Osteocyte (in vitro differentiated cells): ENCODE data around the gene ERICH6B. TPM values are rescaled to one million over a fixed set of nuclear protein-coding genes. Genes with fewer than 3 reads are reported as not detected.

Experiments used
- DNase-seq: peaks from one replicate; pipeline ENCODE4 v3.0.0; 2021; ENCODE audit warnings: mixed read lengths; ENCODE audit not compliant: unreplicated experiment; ENCODE audit errors: extremely low spot score
- H3K27ac Mint-ChIP-seq: one replicate; pipeline ENCODE4 v1.8.0; 2021; ENCODE audit warnings: mild to moderate bottlenecking, mixed read lengths; ENCODE audit not compliant: unreplicated experiment
- H3K27me3 Mint-ChIP-seq: one replicate; pipeline ENCODE4 v1.8.0; 2021; ENCODE audit warnings: mixed read lengths; ENCODE audit not compliant: unreplicated experiment
- H3K36me3 Mint-ChIP-seq: one replicate; pipeline ENCODE4 v1.8.0; 2021; ENCODE audit warnings: mixed read lengths; ENCODE audit not compliant: unreplicated experiment
- H3K4me1 Mint-ChIP-seq: one replicate; pipeline ENCODE4 v1.8.0; 2021; ENCODE audit warnings: mixed read lengths; ENCODE audit not compliant: unreplicated experiment
- H3K4me3 Mint-ChIP-seq: one replicate; pipeline ENCODE4 v1.8.0; 2021; ENCODE audit warnings: mild to moderate bottlenecking, moderate library complexity, mixed read lengths; ENCODE audit not compliant: unreplicated experiment
- H3K9me3 Mint-ChIP-seq: one replicate; pipeline ENCODE4 v1.8.0; 2021; ENCODE audit warnings: mixed read lengths; ENCODE audit not compliant: unreplicated experiment
- total RNA-seq: library from RNA; stranded (reverse); gene quantifications from 2 replicates; pipeline ENCODE4 v1.2.1, GENCODE V29; 2021
- TF ChIP-seq, protein P1 (sequence below): fragments of 200-600 bp; sonication (generic); IDR thresholded peaks from 2 replicates; pipeline ENCODE4 v1.5.0; 2021; ENCODE audit warnings: antibody characterized with exemption, mild to moderate bottlenecking, moderate library complexity

Gene ERICH6B
- total RNA-seq, 1 donor from 2014 or later = not detected

GRCh38 chr13:45576466-45576865 is 39.1 kb downstream of the ERICH6B start:
- TF ChIP-seq, protein P1, sequence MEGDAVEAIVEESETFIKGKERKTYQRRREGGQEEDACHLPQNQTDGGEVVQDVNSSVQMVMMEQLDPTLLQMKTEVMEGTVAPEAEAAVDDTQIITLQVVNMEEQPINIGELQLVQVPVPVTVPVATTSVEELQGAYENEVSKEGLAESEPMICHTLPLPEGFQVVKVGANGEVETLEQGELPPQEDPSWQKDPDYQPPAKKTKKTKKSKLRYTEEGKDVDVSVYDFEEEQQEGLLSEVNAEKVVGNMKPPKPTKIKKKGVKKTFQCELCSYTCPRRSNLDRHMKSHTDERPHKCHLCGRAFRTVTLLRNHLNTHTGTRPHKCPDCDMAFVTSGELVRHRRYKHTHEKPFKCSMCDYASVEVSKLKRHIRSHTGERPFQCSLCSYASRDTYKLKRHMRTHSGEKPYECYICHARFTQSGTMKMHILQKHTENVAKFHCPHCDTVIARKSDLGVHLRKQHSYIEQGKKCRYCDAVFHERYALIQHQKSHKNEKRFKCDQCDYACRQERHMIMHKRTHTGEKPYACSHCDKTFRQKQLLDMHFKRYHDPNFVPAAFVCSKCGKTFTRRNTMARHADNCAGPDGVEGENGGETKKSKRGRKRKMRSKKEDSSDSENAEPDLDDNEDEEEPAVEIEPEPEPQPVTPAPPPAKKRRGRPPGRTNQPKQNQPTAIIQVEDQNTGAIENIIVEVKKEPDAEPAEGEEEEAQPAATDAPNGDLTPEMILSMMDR = no peak
- H3K27ac Mint-ChIP-seq = no peak overlapping the region
- peaks cover 77% of the 10 kb centered on the region for H3K27me3 Mint-ChIP-seq
- peaks cover 5% of the 10 kb centered on the region for H3K4me1 Mint-ChIP-seq
- no peaks in the 10 kb centered on the region for H3K36me3 Mint-ChIP-seq
- H3K9me3 Mint-ChIP-seq = no peaks in the 10 kb centered on the region
- no peak for DNase-seq
- H3K4me3 Mint-ChIP-seq = no peak overlapping the region

GRCh38 chr13:45575830-45576180 is 39.7 kb downstream of the ERICH6B start:
- Mint-ChIP-seq H3K36me3 (no peaks in the 10 kb centered on the region), H3K27me3 (peaks cover 77% of the 10 kb centered on the region), H3K4me1 (peaks cover 5% of the 10 kb centered on the region), H3K9me3 (no peaks in the 10 kb centered on the region), H3K27ac (no peak overlapping the region), H3K4me3 (no peak overlapping the region)
- DNase-seq = no peak
- TF ChIP-seq, protein P1 = no peak

DNA sequence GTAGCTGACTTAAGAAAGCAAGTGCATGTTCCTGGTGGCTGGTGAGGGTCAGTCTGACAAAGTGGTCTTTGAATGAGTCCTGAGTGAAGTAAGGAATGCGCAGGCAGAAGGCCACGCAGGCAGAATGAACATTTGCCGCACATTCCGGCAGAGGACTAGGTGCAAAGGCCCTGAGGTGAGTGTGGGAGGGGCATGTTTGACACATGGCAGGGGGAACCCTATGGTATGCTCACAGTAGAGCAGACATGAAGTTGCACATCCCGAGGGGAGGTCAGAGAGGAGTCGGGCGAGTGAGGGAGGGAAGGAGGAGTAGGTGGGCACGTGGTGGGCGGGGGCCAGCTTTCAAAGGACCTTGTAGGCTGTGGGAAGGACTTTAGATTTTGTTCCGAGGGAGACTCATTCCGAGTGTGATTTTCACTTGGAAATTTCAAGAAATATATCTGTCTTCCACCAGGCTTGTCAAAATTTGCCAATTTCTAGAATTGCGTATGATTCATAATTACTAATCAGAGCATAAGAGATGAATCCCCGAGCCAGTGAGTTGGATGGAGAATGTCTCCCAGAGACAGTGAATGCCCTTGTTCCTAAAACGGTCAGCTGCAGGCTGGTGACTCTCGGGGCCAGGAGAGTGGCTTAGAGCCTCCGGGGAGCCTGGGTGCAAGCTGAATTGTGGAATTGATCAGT is 40.3 kb downstream of the ERICH6B start:
- no peak for DNase-seq
- Mint-ChIP-seq H3K36me3 (no peaks in the 10 kb centered on the region), H3K4me3 (no peak overlapping the region), H3K4me1 (peaks cover 5% of the 10 kb centered on the region), H3K27me3 (peaks cover 78% of the 10 kb centered on the region), H3K9me3 (no peaks in the 10 kb centered on the region), H3K27ac (no peak overlapping the region)
- TF ChIP-seq, protein P1 = no peak

- Mint-ChIP-seq H3K4me3 (no peak overlapping the region), H3K27me3 (peaks cover 27% of the 10 kb centered on the region), H3K36me3 (no peaks in the 10 kb centered on the region), H3K27ac (no peak overlapping the region), H3K4me1 (peaks cover 9% of the 10 kb centered on the region), H3K9me3 (peaks cover 4% of the 10 kb centered on the region)
- TF ChIP-seq, protein P1 = no peak
- DNase-seq = peak; percentile 27
Observed at GRCh38 chr13:45565331-45565730, 50.2 kb downstream of the ERICH6B start.

DNA sequence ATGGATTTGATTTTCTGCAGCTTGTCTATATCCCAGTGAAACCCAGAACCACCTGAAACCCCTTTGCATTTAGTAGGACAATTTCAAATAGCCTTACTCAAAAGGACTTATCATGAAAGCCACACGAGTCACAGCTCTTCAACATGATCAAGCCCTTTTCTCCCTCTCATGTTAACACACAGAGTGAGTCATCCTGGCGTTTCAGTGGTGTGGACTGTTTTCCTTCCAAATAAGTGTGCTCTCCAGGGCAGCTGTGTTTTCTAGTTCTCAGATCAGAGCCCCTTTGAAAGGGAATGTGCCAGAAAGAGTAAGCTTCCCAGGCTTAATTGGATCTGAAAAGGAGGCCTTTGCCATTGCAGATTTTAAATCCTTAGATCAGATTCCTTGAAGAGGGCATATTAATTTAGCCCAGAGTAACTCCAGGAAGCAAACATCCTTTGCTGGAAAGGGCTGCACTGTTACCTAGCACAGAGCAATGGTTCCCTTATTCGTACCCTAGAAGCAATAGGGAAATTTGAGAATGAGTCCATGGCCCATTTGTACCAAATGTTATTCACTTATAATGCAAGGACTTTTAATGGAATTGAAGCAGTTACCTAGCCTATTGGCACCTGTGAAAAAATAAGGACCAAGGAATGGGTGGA is 51.3 kb downstream of the ERICH6B start:
- Mint-ChIP-seq H3K27ac (no peak overlapping the region), H3K36me3 (no peaks in the 10 kb centered on the region), H3K4me1 (peaks cover 9% of the 10 kb centered on the region), H3K27me3 (peaks cover 27% of the 10 kb centered on the region), H3K4me3 (no peak overlapping the region), H3K9me3 (peaks cover 4% of the 10 kb centered on the region)
- DNase-seq = peak; percentile 17
- TF ChIP-seq, protein P1 = no peak
